Activated B cell treated with CpG ODN at 0.5 μM for 24 hours (primary cell): ENCODE results near the gene MRPL46. TPM values are rescaled to one million over a fixed set of nuclear protein-coding genes. Genes with fewer than 3 reads are reported as not detected.
A peak's percentile ranks its signal among the peaks of the same experiment; 100 is the strongest.

ENCODE experiments used
- ATAC-seq: fragments of 200-7000 bp; cut with Tn5 transposase; one replicate; pipeline ENCODE4 v1.10.0; 2021; ENCODE audit warnings: low read depth, mild to moderate bottlenecking, moderate library complexity
- CTCF ChIA-PET: fragments of 350-600 bp; sonication (Branson Sonifier 250); formaldehyde crosslinking; loops from one replicate; lab custom pipeline; 2021; ENCODE audit warnings: antibody characterized with exemption; lab: Charles Lee
- POLR2A ChIA-PET: fragments of 350-600 bp; sonication (Branson Sonifier 250); formaldehyde crosslinking; loops from one replicate; lab custom pipeline; 2021; ENCODE audit warnings: antibody characterized with exemption; lab: Charles Lee
- DNase-seq: peaks from one replicate; pipeline ENCODE4 v3.0.0; 2022
- H3K27ac Mint-ChIP-seq: one replicate; pipeline ENCODE4 v1.8.0; 2020; ENCODE audit warnings: mixed read lengths
- H3K27me3 Mint-ChIP-seq: one replicate; pipeline ENCODE4 v1.8.0; 2021; ENCODE audit warnings: mixed read lengths
- H3K36me3 Mint-ChIP-seq: one replicate; pipeline ENCODE4 v1.8.0; 2021; ENCODE audit warnings: low read depth, mixed read lengths
- H3K4me1 Mint-ChIP-seq: one replicate; pipeline ENCODE4 v1.8.0; 2021; ENCODE audit warnings: mixed read lengths
- H3K4me3 Mint-ChIP-seq: one replicate; pipeline ENCODE4 v1.8.0; 2020; ENCODE audit warnings: mild to moderate bottlenecking, mixed read lengths
- H3K9me3 Mint-ChIP-seq: one replicate; pipeline ENCODE4 v1.8.0; 2020; ENCODE audit warnings: mixed read lengths
- intact Hi-C: fragments of 100-400 bp; cut with micrococcal nuclease; formaldehyde crosslinking; loops from one replicate; pipeline ENCODE4 v1.15.1; 2024
- total RNA-seq: library from RNA; stranded (reverse); gene quantifications from 2 replicates; pipeline ENCODE4 v1.2.3, GENCODE V29; 2022
- TF ChIP-seq, protein P1 (sequence below): fragments of 200-600 bp; IDR thresholded peaks from one replicate; pipeline ENCODE4 v1.8.0; 2022; ENCODE audit warnings: antibody characterized with exemption, mild to moderate bottlenecking

The MRPL46 gene
- total RNA-seq, 1 donor from 2014 or later, result 31.2 TPM

- H3K4me1 Mint-ChIP-seq, result peaks cover 30% of the 10 kb centered on the region
- intact Hi-C loops, result loop anchor here (2.0 to 5.0 kb wide), 4 partner anchors 155 to 777 kb away; partner anchors contain the start of genes ABHD2, AEN, FANCI and HAPLN3
- TF ChIP-seq, protein P1, sequence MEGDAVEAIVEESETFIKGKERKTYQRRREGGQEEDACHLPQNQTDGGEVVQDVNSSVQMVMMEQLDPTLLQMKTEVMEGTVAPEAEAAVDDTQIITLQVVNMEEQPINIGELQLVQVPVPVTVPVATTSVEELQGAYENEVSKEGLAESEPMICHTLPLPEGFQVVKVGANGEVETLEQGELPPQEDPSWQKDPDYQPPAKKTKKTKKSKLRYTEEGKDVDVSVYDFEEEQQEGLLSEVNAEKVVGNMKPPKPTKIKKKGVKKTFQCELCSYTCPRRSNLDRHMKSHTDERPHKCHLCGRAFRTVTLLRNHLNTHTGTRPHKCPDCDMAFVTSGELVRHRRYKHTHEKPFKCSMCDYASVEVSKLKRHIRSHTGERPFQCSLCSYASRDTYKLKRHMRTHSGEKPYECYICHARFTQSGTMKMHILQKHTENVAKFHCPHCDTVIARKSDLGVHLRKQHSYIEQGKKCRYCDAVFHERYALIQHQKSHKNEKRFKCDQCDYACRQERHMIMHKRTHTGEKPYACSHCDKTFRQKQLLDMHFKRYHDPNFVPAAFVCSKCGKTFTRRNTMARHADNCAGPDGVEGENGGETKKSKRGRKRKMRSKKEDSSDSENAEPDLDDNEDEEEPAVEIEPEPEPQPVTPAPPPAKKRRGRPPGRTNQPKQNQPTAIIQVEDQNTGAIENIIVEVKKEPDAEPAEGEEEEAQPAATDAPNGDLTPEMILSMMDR, result no peak
- H3K27ac Mint-ChIP-seq, result no peak overlapping the region
- ChIA-PET CTCF (no interaction called here), POLR2A (no interaction called here)
- peak overlapping the region; percentile 96 for H3K4me3 Mint-ChIP-seq
- DNase-seq (no peak), ATAC-seq (no peak)
- H3K27me3 Mint-ChIP-seq, result no peaks in the 10 kb centered on the region
- H3K9me3 Mint-ChIP-seq, result no peaks in the 10 kb centered on the region
- peaks cover 51% of the 10 kb centered on the region for H3K36me3 Mint-ChIP-seq
Measured at GRCh38 chr15:88465633-88466224, 1.5 kb downstream of the MRPL46 start.

- peaks cover 30% of the 10 kb centered on the region for H3K4me1 Mint-ChIP-seq
- POLR2A ChIA-PET, result no interaction called here
- intact Hi-C loops, result no loop called here
Measured at GRCh38 chr15:88463870-88464532, 3.2 kb downstream of the MRPL46 start.

GRCh38 chr15:88456733-88457132 lies 10.5 kb downstream of the MRPL46 start:
- ChIA-PET CTCF (no interaction called here), POLR2A (interaction anchor here (0.6 to 2.4 kb wide), 2 partner anchors 11 to 291 kb away, joined by 8 to 11 read pairs; partner anchors contain the start of genes MRPL46 and MRPS11)
- TF ChIP-seq, protein P1, result no peak
- Mint-ChIP-seq H3K27ac (no peak overlapping the region), H3K4me3 (no peak overlapping the region), H3K4me1 (peaks cover 2% of the 10 kb centered on the region), H3K9me3 (no peaks in the 10 kb centered on the region), H3K27me3 (no peaks in the 10 kb centered on the region), H3K36me3 (peaks cover 44% of the 10 kb centered on the region)
- ATAC-seq, result no peak
- intact Hi-C loops, result loop anchor here (10.0 kb wide), 1 partner anchor 212 kb away; no protein-coding TSS in a partner anchor
- DNase-seq, result no peak

More at GRCh38 chr15:88463870-88464532, 3.2 kb downstream of the MRPL46 start:
- H3K9me3 Mint-ChIP-seq, result no peaks in the 10 kb centered on the region
- no peak overlapping the region for H3K4me3 Mint-ChIP-seq
- TF ChIP-seq, protein P1, result no peak
- CTCF ChIA-PET, result interaction anchor here (1.6 kb wide), 1 partner anchor 14 kb away, joined by 3 read pairs; no protein-coding TSS in a partner anchor
- no peaks in the 10 kb centered on the region for H3K27me3 Mint-ChIP-seq
- peaks cover 69% of the 10 kb centered on the region for H3K36me3 Mint-ChIP-seq
- no peak overlapping the region for H3K27ac Mint-ChIP-seq
- ATAC-seq (no peak), DNase-seq (no peak)

DNA sequence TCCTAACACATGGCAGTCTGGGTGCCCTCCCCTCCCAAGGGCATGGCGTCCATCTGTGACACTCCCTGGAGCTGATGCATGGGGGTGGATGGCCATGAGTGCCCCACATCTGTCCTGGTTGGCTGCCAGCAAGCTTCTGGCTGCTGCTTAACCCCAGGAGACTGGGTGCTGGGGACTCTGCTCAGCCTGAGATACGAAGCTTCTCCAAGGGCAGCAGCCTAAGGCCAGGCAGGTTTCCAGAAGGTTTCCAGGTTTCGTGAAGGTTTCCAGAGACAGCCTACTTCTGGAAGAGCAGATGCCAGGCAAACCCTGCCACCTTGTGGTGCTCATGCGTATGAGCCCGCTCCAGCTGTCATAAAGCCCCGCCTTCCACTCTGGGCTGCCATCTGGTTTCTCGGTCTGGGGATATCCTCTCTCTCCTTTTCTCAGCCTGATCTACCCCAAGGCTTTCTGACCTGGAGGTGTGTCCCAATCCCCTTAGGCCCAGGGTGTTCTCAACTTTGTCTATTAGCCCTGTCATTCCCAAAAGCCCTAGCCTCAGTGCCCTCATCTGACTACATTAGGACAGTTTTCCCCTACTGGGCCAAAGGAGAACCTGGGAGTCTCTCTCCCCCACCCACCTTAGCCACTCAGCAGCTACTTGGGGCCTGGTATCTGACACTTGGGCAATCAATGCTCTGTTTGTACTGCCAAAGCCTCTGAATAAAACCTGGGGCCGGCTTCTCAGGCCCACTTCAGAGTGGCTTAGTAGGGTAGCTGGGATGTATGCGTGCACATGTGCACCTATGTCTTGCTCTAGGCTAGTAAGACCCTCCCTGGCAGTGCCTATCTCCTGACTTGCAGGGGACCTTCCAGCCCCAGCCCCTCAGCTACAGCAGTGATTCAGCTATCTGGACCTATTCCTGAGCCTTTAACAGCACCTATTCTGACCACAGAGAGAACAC lies 12.0 kb downstream of the MRPL46 start:
- H3K9me3 Mint-ChIP-seq, result no peaks in the 10 kb centered on the region
- no peak overlapping the region for H3K4me3 Mint-ChIP-seq
- no peak overlapping the region for H3K27ac Mint-ChIP-seq
- DNase-seq, result no peak
- CTCF ChIA-PET, result interaction anchor here (0.9 to 1.2 kb wide), 2 partner anchors 10 to 12 kb away, joined by 3 to 4 read pairs; partner anchors contain the start of genes MRPL46 and MRPS11
- peak; percentile 83 for ATAC-seq
- TF ChIP-seq, protein P1, result no peak
- intact Hi-C loops, result loop anchor here (10.0 kb wide), 1 partner anchor 210 kb away; no protein-coding TSS in a partner anchor
- H3K36me3 Mint-ChIP-seq, result peaks cover 31% of the 10 kb centered on the region
- H3K4me1 Mint-ChIP-seq, result peaks cover 2% of the 10 kb centered on the region
- H3K27me3 Mint-ChIP-seq, result peaks cover 2% of the 10 kb centered on the region
- POLR2A ChIA-PET, result interaction anchor here (2.4 kb wide), 1 partner anchor 12 kb away, joined by 11 read pairs; the partner anchor contains the start of genes MRPL46 and MRPS11
